Stomach (tissue), 4 donors: ENCODE measurements around the gene ZNF524.

Experiments
- CTCF ChIP-seq, 7 experiments: fragments of 450-650 bp in 4 of 7; fragments of 200-600 bp in 3 of 7; sonication (generic) in 3 of 7; IDR thresholded peaks; one replicate each; pipeline ENCODE4 v1.5.1; 2016 to 2019; ENCODE audit warnings: antibody characterized with exemption in 7 of 7, control low read depth in 2 of 7, mild to moderate bottlenecking in 1 of 7
- EP300 ChIP-seq: sonication (generic); formaldehyde crosslinking; IDR thresholded peaks from one replicate; pipeline ENCODE4 v1.6.1; 2017; ENCODE audit warnings: antibody characterized with exemption
- POLR2A ChIP-seq, 4 donors: fragments of 450-650 bp; IDR thresholded peaks; one replicate each; pipeline ENCODE4 v1.6.1; 2016; ENCODE audit warnings: antibody characterized with exemption in 4 of 4, control low read depth in 2 of 4, mild to moderate bottlenecking in 1 of 4, moderate library complexity in 1 of 4
- POLR2AphosphoS5 ChIP-seq, 3 donors: sonication (generic); formaldehyde crosslinking; IDR thresholded peaks; one replicate each; pipeline ENCODE4 v1.6.1; 2016; ENCODE audit warnings: antibody characterized with exemption in 3 of 3

DNA sequence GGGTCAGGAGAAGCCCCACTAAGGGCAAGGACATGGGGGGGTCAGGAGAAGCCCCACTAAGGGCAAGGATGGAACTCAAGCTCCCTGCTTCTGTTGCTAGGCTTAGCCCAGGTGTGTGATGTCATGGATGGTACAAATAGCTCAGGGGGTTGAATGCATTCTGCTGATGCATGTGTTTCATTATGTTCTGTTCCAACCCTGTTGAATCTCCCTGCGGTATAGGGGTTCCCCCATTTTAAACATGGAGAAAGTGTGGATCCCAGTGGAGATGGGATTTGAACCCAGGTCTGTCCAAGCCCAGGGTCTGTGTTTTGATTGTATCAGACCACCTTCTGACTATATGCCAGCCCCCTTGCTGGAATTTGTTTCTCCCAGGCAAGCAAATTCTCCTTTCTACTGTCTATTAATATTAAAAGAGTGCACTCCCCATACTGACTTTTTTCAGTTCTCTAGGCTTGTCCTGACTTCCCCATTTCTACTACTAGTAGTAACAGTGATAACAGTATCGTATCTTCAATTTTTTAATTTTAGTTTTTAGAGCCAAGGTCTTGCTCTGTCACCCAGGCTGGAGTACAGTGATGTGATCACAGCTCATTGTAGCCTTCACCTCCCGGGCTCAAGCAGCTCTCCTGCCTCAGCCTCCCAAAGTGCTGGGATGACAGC is 12.0 kb downstream of the ZNF524 start:
- TF ChIP-seq POLR2A (IDR thresholded peaks at IDR 0.05) (no peak), CTCF (IDR thresholded peaks at IDR 0.05) (no peak), POLR2AphosphoS5 (IDR thresholded peaks at IDR 0.05) (no peak), EP300 (no peak)
